ENCODE results near the gene YTHDC2. TPM values are rescaled to one million over a fixed set of nuclear protein-coding genes. Genes with fewer than 3 reads are reported as not detected.

Gene YTHDC2
- total RNA-seq, 2 donors from 2014 or later: 25.6 to 27.4 TPM

DNA sequence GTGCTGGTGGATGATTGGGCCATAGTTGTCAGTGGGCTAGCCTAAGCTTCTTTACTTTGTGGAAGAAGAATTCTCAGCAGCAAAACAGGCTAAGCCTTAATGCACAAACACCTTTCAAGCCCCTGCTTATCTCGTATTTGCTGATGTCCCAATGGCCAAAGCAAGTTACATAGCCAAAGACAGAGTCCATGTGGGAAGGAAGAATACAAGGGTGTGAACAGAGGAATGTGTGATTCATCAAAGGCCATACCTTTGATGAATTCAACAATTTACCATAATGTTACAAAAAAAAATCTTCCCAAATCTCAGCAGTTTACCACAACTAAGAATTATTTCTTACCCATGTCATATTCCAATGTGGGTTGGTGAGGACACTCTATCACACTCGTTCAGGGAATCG, 1.2 kb upstream of the YTHDC2 start:
- Histone ChIP-seq H3K9ac (ENCODE audit: extremely low read depth, low read length, poor library complexity, severe bottlenecking) (no peak overlapping the region), H3K27ac (ENCODE audit: low read depth, low read length) (no peak overlapping the region), H3K27me3 (ENCODE audit: control insufficient read depth, insufficient read depth, low read length, poor library complexity, severe bottlenecking) (peaks cover 12% of the 10 kb centered on the region), H3K36me3 (ENCODE audit: control insufficient read depth, insufficient read depth, low read length) (peaks cover 6% of the 10 kb centered on the region), H3K9me3 (ENCODE audit: control insufficient read depth, low read length) (no peaks in the 10 kb centered on the region), H3K4me1 (ENCODE audit: control insufficient read depth, insufficient read depth, low read length) (no peaks in the 10 kb centered on the region), H3K4me3 (ENCODE audit: low read length) (no peak overlapping the region)
- no peak overlapping the region for H3K27ac Mint-ChIP-seq
- TF ChIP-seq, protein P1, sequence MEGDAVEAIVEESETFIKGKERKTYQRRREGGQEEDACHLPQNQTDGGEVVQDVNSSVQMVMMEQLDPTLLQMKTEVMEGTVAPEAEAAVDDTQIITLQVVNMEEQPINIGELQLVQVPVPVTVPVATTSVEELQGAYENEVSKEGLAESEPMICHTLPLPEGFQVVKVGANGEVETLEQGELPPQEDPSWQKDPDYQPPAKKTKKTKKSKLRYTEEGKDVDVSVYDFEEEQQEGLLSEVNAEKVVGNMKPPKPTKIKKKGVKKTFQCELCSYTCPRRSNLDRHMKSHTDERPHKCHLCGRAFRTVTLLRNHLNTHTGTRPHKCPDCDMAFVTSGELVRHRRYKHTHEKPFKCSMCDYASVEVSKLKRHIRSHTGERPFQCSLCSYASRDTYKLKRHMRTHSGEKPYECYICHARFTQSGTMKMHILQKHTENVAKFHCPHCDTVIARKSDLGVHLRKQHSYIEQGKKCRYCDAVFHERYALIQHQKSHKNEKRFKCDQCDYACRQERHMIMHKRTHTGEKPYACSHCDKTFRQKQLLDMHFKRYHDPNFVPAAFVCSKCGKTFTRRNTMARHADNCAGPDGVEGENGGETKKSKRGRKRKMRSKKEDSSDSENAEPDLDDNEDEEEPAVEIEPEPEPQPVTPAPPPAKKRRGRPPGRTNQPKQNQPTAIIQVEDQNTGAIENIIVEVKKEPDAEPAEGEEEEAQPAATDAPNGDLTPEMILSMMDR (conservative IDR thresholded peaks at IDR 0.05): no peak
- DNase-seq: no peak
- peaks cover 7% of the 10 kb centered on the region for H3K4me1 Mint-ChIP-seq
- no peak overlapping the region for H3K4me3 Mint-ChIP-seq
- H3K36me3 Mint-ChIP-seq (ENCODE audit: low read depth): peaks cover 7% of the 10 kb centered on the region
- WGBS, 2 experiments (ENCODE audit: insufficient coverage in 1 of 2, insufficient read length in 1 of 2): 66 to 91% methylated on average over 3 of the region's 3 CpGs
- peaks cover 24% of the 10 kb centered on the region for H3K27me3 Mint-ChIP-seq (ENCODE audit: insufficient read depth)
- H3K9me3 Mint-ChIP-seq: no peaks in the 10 kb centered on the region

DNA sequence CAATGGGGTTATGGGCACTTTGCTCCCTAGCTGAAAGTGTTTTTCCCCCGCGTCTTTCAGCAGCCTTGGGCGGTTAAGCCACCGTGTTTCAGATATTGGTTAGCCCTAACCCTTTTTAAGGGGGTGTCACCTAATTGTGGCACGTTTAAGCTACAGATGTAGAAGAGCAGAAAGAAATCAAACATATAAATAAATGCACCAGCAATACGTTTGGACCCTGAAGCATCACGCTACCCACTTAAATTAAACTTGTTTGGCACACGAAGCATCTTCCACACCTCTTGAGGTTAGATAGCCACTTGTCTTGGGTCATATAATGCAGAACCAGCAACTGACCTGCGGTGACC, 768 bp downstream of the YTHDC2 start:
- Histone ChIP-seq H3K4me3 (ENCODE audit: low read length) (peak overlapping the region; percentile 87), H3K9ac (ENCODE audit: extremely low read depth, low read length, poor library complexity, severe bottlenecking) (peak overlapping the region; percentile 91), H3K27me3 (ENCODE audit: control insufficient read depth, insufficient read depth, low read length, poor library complexity, severe bottlenecking) (no peaks in the 10 kb centered on the region), H3K9me3 (ENCODE audit: control insufficient read depth, low read length) (no peaks in the 10 kb centered on the region), H3K4me1 (ENCODE audit: control insufficient read depth, insufficient read depth, low read length) (no peaks in the 10 kb centered on the region), H3K36me3 (ENCODE audit: control insufficient read depth, insufficient read depth, low read length) (peaks cover 16% of the 10 kb centered on the region), H3K27ac (ENCODE audit: low read depth, low read length) (no peak overlapping the region)
- TF ChIP-seq, protein P1 (conservative IDR thresholded peaks at IDR 0.05): no peak
- Mint-ChIP-seq H3K27me3 (ENCODE audit: insufficient read depth) (peaks cover 10% of the 10 kb centered on the region), H3K36me3 (ENCODE audit: low read depth) (peaks cover 20% of the 10 kb centered on the region), H3K9me3 (no peaks in the 10 kb centered on the region), H3K4me1 (peaks cover 7% of the 10 kb centered on the region), H3K4me3 (peak overlapping the region; percentile 68), H3K27ac (peak overlapping the region; percentile 95)
- no peak for DNase-seq
- WGBS, 2 experiments (ENCODE audit: insufficient coverage in 1 of 2, insufficient read length in 1 of 2): 14 to 26% methylated on average over 3 to 9 of the region's 9 CpGs

DNA sequence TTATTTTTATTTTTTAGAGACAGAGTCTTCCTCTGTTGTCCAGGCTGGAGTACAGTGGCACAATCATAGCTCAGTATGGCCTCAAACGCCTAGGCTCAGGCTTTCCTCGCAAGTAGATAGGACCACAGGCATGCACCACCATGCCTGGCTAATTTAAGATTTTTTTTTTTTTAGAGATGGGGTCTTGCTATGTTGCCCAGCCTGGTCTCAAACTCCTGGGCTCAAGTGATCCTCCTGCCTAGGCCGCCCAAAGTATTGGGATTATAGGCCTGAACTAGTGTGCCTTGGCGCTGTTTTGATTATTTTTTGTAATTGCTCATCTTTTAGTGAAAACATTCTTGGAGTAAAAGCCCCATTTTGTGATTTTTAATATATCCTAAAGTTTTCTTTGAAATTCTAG, 5.4 kb downstream of the YTHDC2 start:
- Mint-ChIP-seq H3K36me3 (ENCODE audit: low read depth) (peaks cover 33% of the 10 kb centered on the region), H3K27me3 (ENCODE audit: insufficient read depth) (no peaks in the 10 kb centered on the region), H3K9me3 (no peaks in the 10 kb centered on the region), H3K4me3 (no peak overlapping the region), H3K4me1 (peaks cover 5% of the 10 kb centered on the region), H3K27ac (no peak overlapping the region)
- no peaks in the 10 kb centered on the region for H3K27me3 ChIP-seq (ENCODE audit: control insufficient read depth, insufficient read depth, low read length, poor library complexity, severe bottlenecking)
- WGBS, 2 experiments (ENCODE audit: insufficient coverage in 1 of 2, insufficient read length in 1 of 2): 95 to 96% methylated on average over 4 of the region's 4 CpGs
- peaks cover 6% of the 10 kb centered on the region for H3K9me3 ChIP-seq (ENCODE audit: control insufficient read depth, low read length)
- no peaks in the 10 kb centered on the region for H3K4me1 ChIP-seq (ENCODE audit: control insufficient read depth, insufficient read depth, low read length)
- H3K27ac ChIP-seq (ENCODE audit: low read depth, low read length): no peak overlapping the region
- H3K4me3 ChIP-seq (ENCODE audit: low read length): no peak overlapping the region
- peaks cover 26% of the 10 kb centered on the region for H3K36me3 ChIP-seq (ENCODE audit: control insufficient read depth, insufficient read depth, low read length)
- TF ChIP-seq, protein P1 (conservative IDR thresholded peaks at IDR 0.05): no peak
- no peak overlapping the region for H3K9ac ChIP-seq (ENCODE audit: extremely low read depth, low read length, poor library complexity, severe bottlenecking)
- no peak for DNase-seq
